Nephron progenitor cell (in vitro differentiated cells): Measurements from ENCODE around the gene MBOAT2.
A peak's percentile ranks its signal among the peaks of the same experiment; 100 is the strongest.
"Not testable (repeated sequence)": the region's sequence is repeated elsewhere in the genome, so short reads cannot be mapped to it uniquely, and the experiment has no call there.

Experiments used
- DNase-seq: peaks from one replicate; pipeline ENCODE4 v3.0.0; 2021
- H3K27ac Mint-ChIP-seq: 2 replicates; pipeline ENCODE4 v1.8.0; 2021; ENCODE audit warnings: mild to moderate bottlenecking, moderate library complexity, mixed read lengths
- H3K27me3 Mint-ChIP-seq: 2 replicates; pipeline ENCODE4 v1.8.0; 2021; ENCODE audit warnings: mild to moderate bottlenecking, low read depth, mixed read lengths; ENCODE audit not compliant: poor library complexity
- H3K36me3 Mint-ChIP-seq: 2 replicates; pipeline ENCODE4 v1.8.0; 2021; ENCODE audit warnings: low read depth, mixed read lengths
- H3K4me1 Mint-ChIP-seq: 2 replicates; pipeline ENCODE4 v1.8.0; 2021; ENCODE audit warnings: mixed read lengths
- H3K4me3 Mint-ChIP-seq: 2 replicates; pipeline ENCODE4 v1.8.0; 2021; ENCODE audit warnings: mild to moderate bottlenecking, moderate library complexity, mixed read lengths
- H3K9me3 Mint-ChIP-seq: 2 replicates; pipeline ENCODE4 v1.8.0; 2021; ENCODE audit warnings: mild to moderate bottlenecking, moderate library complexity, mixed read lengths
- TF ChIP-seq, protein P1 (sequence below): fragments of 200-600 bp; sonication (generic); IDR thresholded peaks from 2 replicates; pipeline ENCODE4 v1.5.0; 2021; ENCODE audit warnings: antibody characterized with exemption

Gene MBOAT2

GRCh38 chr2:8895087-8895912 is 108.2 kb downstream of the MBOAT2 start:
- H3K4me1 Mint-ChIP-seq, H3K27me3 Mint-ChIP-seq, H3K4me3 Mint-ChIP-seq, H3K27ac Mint-ChIP-seq, DNase-seq: not testable (repeated sequence)
- peaks cover 62% of the 10 kb centered on the region for H3K36me3 Mint-ChIP-seq
- H3K9me3 Mint-ChIP-seq, result peaks cover 32% of the 10 kb centered on the region

GRCh38 chr2:8893978-8894820 is 109.3 kb downstream of the MBOAT2 start:
- H3K4me3 Mint-ChIP-seq, result no peak overlapping the region
- peak overlapping the region; percentile 71 for H3K27ac Mint-ChIP-seq
- DNase-seq, result no peak
- H3K9me3 Mint-ChIP-seq, result peaks cover 32% of the 10 kb centered on the region
- TF ChIP-seq, protein P1, sequence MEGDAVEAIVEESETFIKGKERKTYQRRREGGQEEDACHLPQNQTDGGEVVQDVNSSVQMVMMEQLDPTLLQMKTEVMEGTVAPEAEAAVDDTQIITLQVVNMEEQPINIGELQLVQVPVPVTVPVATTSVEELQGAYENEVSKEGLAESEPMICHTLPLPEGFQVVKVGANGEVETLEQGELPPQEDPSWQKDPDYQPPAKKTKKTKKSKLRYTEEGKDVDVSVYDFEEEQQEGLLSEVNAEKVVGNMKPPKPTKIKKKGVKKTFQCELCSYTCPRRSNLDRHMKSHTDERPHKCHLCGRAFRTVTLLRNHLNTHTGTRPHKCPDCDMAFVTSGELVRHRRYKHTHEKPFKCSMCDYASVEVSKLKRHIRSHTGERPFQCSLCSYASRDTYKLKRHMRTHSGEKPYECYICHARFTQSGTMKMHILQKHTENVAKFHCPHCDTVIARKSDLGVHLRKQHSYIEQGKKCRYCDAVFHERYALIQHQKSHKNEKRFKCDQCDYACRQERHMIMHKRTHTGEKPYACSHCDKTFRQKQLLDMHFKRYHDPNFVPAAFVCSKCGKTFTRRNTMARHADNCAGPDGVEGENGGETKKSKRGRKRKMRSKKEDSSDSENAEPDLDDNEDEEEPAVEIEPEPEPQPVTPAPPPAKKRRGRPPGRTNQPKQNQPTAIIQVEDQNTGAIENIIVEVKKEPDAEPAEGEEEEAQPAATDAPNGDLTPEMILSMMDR, result no peak
- H3K27me3 Mint-ChIP-seq, result no peaks in the 10 kb centered on the region
- H3K36me3 Mint-ChIP-seq, result peaks cover 55% of the 10 kb centered on the region
- peaks cover 13% of the 10 kb centered on the region for H3K4me1 Mint-ChIP-seq

DNA sequence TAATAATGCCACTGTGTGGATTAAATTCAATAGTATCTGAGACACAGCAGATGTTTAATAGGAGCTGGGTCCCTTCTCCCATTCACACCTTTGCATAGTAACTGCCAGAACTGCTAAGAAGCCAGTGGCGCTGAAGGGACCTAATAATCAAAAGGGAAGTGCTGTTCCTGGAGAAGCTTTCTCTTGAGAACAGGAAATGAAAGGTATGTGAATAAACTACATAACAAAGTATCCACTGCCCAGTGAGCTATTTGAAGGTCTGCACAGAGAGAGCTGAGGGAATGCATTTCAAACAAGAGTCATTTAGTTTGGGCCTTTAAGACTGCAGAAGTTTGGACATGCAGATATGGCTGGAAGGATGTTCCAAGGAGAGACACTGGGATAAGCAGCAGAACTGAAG is 110.0 kb downstream of the MBOAT2 start:
- Mint-ChIP-seq H3K36me3 (peaks cover 49% of the 10 kb centered on the region), H3K4me3 (no peak overlapping the region), H3K27ac (no peak overlapping the region), H3K27me3 (no peaks in the 10 kb centered on the region), H3K9me3 (peaks cover 32% of the 10 kb centered on the region), H3K4me1 (peaks cover 15% of the 10 kb centered on the region)
- DNase-seq, result no peak
- TF ChIP-seq, protein P1, result no peak

DNA sequence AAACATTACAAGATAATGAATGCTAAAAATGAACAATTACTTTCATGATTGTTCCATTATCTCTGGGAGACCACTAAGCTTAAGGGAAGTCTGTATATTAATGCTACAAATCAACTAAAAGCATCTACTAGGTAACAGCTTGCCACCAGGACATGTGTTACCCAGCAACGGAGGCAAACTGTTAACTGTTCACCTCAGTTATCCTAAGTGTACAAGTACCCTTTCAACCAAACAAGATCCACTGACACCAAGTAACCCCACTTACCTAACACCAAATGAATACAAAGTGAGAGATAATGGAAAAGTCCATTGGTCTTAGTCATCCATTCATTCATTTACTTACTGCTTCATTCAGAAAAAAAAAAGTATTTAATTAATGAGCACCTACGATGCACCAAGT is 111.4 kb downstream of the MBOAT2 start:
- no peak for DNase-seq
- Mint-ChIP-seq H3K27me3 (no peaks in the 10 kb centered on the region), H3K27ac (peak overlapping the region; percentile 91), H3K36me3 (peaks cover 39% of the 10 kb centered on the region), H3K9me3 (peaks cover 30% of the 10 kb centered on the region), H3K4me3 (no peak overlapping the region), H3K4me1 (peaks cover 15% of the 10 kb centered on the region)
- TF ChIP-seq, protein P1, result no peak

GRCh38 chr2:8889978-8890377 is 113.5 kb downstream of the MBOAT2 start:
- Mint-ChIP-seq H3K27ac (peak overlapping the region; percentile 41), H3K4me1 (peaks cover 15% of the 10 kb centered on the region), H3K27me3 (no peaks in the 10 kb centered on the region)

GRCh38 chr2:8888963-8889362 is 114.5 kb downstream of the MBOAT2 start:
- H3K27ac Mint-ChIP-seq, result no peak overlapping the region
- peaks cover 11% of the 10 kb centered on the region for H3K4me1 Mint-ChIP-seq
- TF ChIP-seq, protein P1, result no peak
- H3K27me3 Mint-ChIP-seq, result no peaks in the 10 kb centered on the region
- no peak overlapping the region for H3K4me3 Mint-ChIP-seq
- H3K9me3 Mint-ChIP-seq, result peaks cover 6% of the 10 kb centered on the region
- peaks cover 18% of the 10 kb centered on the region for H3K36me3 Mint-ChIP-seq
- no peak for DNase-seq

More at GRCh38 chr2:8889978-8890377, 113.5 kb downstream of the MBOAT2 start:
- peaks cover 10% of the 10 kb centered on the region for H3K9me3 Mint-ChIP-seq
- H3K4me3 Mint-ChIP-seq, result no peak overlapping the region
- TF ChIP-seq, protein P1, result no peak
- DNase-seq, result no peak
- peaks cover 18% of the 10 kb centered on the region for H3K36me3 Mint-ChIP-seq
